ENCODE results near the gene C1GALT1C1L. TPM values are rescaled to one million over a fixed set of nuclear protein-coding genes. Genes with fewer than 3 reads are reported as not detected.
"Not testable (repeated sequence)": the region's sequence is repeated elsewhere in the genome, so short reads cannot be mapped to it uniquely, and the experiment has no call there.

C1GALT1C1L gene
- polyA plus RNA-seq, 1 experiment = 0.12 TPM

GRCh38 chr2:43692428-43692994 lies 16.3 kb upstream of the C1GALT1C1L start:
- TF ChIP-seq CTCF (IDR thresholded peaks at IDR 0.05; ENCODE audit: insufficient read depth, low read depth, low read length) = no peak
- no peak overlapping the region for H3K4me3 ChIP-seq (ENCODE audit: low read depth, low read length)
- no peaks in the 10 kb centered on the region for H3K27me3 ChIP-seq (ENCODE audit: control insufficient read depth, insufficient read depth, low read length)
- H3K36me3 ChIP-seq (ENCODE audit: control insufficient read depth, insufficient read depth, low read length) = no peaks in the 10 kb centered on the region
- ChIA-PET POLR2A (no interaction called here), CTCF (interaction anchor here (0.6 kb wide), 1 partner anchor 32 kb away, joined by 3 read pairs; no protein-coding TSS in a partner anchor)
- no peak for DNase-seq (ENCODE audit: low read depth)

DNA sequence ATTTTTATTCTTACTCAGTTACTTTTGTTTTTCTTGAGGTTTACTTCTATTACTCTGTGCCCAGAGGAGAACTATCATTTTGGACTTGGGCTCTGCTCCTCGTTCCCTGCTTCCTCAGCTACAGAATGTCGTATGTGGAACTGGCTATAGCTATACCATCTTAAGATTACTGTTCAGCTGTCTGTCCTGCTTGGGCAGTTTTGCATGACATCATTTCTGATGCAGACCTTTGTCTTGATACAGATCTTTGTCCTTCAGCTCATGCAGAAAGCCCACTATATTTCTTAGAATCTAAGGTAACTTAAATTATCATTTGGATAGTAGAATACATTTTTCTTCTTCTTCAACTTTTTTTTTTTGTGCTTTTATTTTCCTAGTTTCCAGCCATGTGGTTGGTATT lies 13.8 kb upstream of the C1GALT1C1L start:
- Histone ChIP-seq H3K27me3 (ENCODE audit: control insufficient read depth, insufficient read depth, low read length) (no peaks in the 10 kb centered on the region), H3K36me3 (ENCODE audit: control insufficient read depth, insufficient read depth, low read length) (no peaks in the 10 kb centered on the region), H3K4me3 (ENCODE audit: low read depth, low read length) (no peak overlapping the region)
- ChIA-PET CTCF (interaction anchor here (1.6 kb wide), 1 partner anchor 9 kb away, joined by 4 read pairs; no protein-coding TSS in a partner anchor), POLR2A (no interaction called here)
- no peak for DNase-seq (ENCODE audit: low read depth)
- no peak for TF ChIP-seq CTCF (IDR thresholded peaks at IDR 0.05; ENCODE audit: insufficient read depth, low read depth, low read length)

GRCh38 chr2:43685357-43685756 lies 9.1 kb upstream of the C1GALT1C1L start:
- Histone ChIP-seq H3K36me3 (ENCODE audit: control insufficient read depth, insufficient read depth, low read length) (no peaks in the 10 kb centered on the region), H3K4me3 (ENCODE audit: low read depth, low read length) (no peak overlapping the region), H3K27me3 (ENCODE audit: control insufficient read depth, insufficient read depth, low read length) (no peaks in the 10 kb centered on the region)
- no peak for DNase-seq (ENCODE audit: low read depth)
- CTCF ChIA-PET = interaction anchor here (0.6 to 1.0 kb wide), 2 partner anchors 38 to 50 kb away, joined by 3 read pairs; no protein-coding TSS in a partner anchor
- POLR2A ChIA-PET = no interaction called here
- no peak for TF ChIP-seq CTCF (IDR thresholded peaks at IDR 0.05; ENCODE audit: insufficient read depth, low read depth, low read length)

GRCh38 chr2:43677783-43678182 lies 1.6 kb upstream of the C1GALT1C1L start:
- POLR2A ChIA-PET; H3K36me3 ChIP-seq (ENCODE audit: control insufficient read depth, insufficient read depth, low read length); H3K4me3 ChIP-seq (ENCODE audit: low read depth, low read length); CTCF ChIA-PET; DNase-seq (ENCODE audit: low read depth); H3K27me3 ChIP-seq (ENCODE audit: control insufficient read depth, insufficient read depth, low read length): not testable (repeated sequence)

- no peak for TF ChIP-seq CTCF (IDR thresholded peaks at IDR 0.05; ENCODE audit: insufficient read depth, low read depth, low read length)
- DNase-seq (ENCODE audit: low read depth) = no peak
- ChIA-PET CTCF (interaction anchor here (1.7 kb wide), 1 partner anchor 71 kb away, joined by 4 read pairs; no protein-coding TSS in a partner anchor), POLR2A (no interaction called here)
- Histone ChIP-seq H3K27me3 (ENCODE audit: control insufficient read depth, insufficient read depth, low read length) (no peaks in the 10 kb centered on the region), H3K36me3 (ENCODE audit: control insufficient read depth, insufficient read depth, low read length) (no peaks in the 10 kb centered on the region), H3K4me3 (ENCODE audit: low read depth, low read length) (peak overlapping the region; percentile 51)
Observed at GRCh38 chr2:43675646-43676321, 445 bp downstream of the C1GALT1C1L start.
